Fibroblast of the conjunctiva (primary cell): ENCODE data around the gene TMEM260.
"Not testable (repeated sequence)": the region's sequence is repeated elsewhere in the genome, so short reads cannot be mapped to it uniquely, and the experiment has no call there.

Experiments used
- DNase-seq: peaks from one replicate; pipeline ENCODE4 v3.0.0-alpha.2; 2010; ENCODE audit warnings: low read depth

The TMEM260 gene

DNA sequence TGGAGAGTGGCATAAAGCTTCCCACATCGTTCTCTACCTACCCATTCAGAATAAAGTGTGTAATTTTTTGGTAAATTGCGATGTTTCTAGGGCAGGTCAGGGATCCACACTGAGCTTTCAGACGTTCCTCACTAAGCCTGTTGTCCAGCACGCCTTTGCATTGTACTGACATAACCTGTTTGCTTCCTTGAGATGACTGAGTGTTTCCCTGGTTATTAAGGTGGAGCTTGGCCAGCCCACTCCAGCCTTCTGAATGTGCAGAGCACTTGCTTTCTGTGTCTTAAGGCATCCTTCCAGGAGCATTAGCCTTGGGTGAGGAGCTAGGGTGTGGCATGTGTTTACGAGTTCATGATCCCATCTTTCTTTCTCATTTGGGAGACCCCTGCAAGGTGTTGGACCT is 96.4 kb downstream of the TMEM260 start:
- DNase-seq = no peak

DNA sequence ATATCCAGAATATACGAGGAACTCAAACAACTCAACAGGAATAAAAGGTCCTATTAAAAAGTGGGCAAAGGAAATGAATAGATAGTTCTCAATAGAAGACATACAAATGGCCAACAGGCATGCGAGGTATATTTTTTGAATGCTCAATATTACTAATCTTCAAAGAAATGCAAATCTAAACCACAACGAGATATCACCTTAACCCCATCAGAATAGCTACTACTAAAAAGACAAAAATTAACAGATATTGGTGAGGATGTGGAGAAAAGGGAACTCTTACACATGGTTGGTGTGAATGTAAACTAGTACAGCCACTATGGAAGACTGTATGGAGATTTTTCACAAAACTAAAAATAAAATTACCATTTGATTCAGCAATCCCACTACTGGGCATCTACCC is 99.2 kb downstream of the TMEM260 start:
- no peak for DNase-seq

DNA sequence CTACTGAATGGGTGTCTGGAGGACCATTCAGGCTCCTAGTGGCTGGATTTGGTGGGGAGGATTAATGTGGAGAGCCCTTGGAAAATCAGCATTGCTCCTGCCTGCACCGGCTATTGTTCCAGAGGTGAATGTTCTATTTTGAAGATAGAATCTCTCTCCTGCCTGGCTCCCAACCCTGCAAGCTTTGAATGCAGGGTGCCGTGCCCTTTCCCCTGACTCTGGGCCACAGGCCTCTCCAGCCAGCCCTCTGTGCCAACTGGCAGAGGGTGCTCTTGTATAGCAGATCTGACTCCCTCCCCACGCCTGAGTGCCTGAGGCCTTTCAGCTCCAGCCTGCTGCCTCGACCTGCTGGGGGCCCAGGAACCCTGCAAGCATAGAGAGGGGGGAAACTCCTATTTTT is 106.8 kb downstream of the TMEM260 start:
- no peak for DNase-seq

DNA sequence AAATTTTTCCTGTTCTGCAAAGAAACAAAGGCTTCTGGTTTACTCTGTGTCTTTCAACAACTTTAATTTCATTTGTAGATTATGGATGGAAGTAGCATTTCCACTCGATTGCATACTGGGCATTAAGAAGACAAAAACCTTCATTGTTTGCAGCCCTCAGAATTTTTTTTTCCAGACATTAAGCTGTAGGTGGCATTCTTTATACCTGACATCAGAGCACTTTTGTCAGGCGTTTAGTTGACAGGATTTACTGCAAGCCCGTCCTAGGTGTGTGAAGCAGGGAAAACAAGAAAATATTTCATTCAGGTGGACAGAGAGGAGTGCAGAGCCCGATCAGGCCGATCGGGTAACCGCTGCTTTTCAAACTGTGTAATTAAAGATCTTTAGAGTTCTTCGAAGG is 107.5 kb downstream of the TMEM260 start:
- no peak for DNase-seq

DNA sequence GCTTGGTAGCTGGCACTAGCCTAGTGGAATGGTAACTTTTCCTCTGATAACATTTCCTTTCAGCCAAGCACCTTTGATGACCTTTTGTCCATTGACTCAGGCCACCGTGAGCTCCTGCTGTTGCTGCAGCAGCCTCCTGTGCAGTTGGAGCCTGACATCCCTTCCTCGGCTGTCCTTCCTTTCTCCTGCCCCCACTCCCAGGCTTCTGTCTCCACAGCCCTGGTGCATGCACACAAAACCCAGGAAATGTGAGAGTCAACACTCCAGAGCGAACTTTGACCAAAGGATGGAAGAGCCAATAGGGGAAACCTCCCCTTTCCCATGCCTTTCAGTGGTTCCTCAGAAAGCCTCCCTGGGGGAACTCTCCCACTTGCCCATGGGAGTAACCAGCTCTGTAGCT is 115.0 kb downstream of the TMEM260 start:
- DNase-seq = no peak

DNA sequence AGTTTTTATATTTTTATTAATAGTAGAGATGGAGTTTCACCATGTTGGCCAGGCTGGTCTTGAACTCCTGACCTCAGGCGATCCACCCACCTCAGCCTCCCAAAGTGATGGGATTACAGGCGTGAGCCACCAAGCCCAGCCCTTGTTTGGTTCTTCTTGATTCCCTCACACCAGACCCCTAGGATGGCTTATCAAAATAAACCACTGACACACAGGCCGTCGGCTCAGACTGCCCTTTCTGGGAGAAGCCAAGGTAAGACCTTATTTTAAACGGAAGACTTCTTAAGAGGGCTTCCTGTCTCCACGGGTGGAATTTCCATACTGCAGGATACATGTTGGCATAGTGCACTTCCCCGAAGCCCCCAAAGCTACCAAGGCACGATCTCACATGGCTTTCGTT is 115.6 kb downstream of the TMEM260 start:
- not testable (repeated sequence) for DNase-seq
